Activated B cell treated with CpG ODN at 0.5 μM for 24 hours (primary cell): ENCODE data around the gene STX16. TPM values are rescaled to one million over a fixed set of nuclear protein-coding genes. Genes with fewer than 3 reads are reported as not detected.
A peak's percentile ranks its signal among the peaks of the same experiment; 100 is the strongest.

Experiments used
- ATAC-seq: fragments of 200-7000 bp; cut with Tn5 transposase; one replicate; pipeline ENCODE4 v1.10.0; 2021; ENCODE audit warnings: low read depth, mild to moderate bottlenecking, moderate library complexity
- CTCF ChIA-PET: fragments of 350-600 bp; sonication (Branson Sonifier 250); formaldehyde crosslinking; loops from one replicate; lab custom pipeline; 2021; ENCODE audit warnings: antibody characterized with exemption; lab: Charles Lee
- POLR2A ChIA-PET: fragments of 350-600 bp; sonication (Branson Sonifier 250); formaldehyde crosslinking; loops from one replicate; lab custom pipeline; 2021; ENCODE audit warnings: antibody characterized with exemption; lab: Charles Lee
- DNase-seq: peaks from one replicate; pipeline ENCODE4 v3.0.0; 2022
- H3K27ac Mint-ChIP-seq: one replicate; pipeline ENCODE4 v1.8.0; 2020; ENCODE audit warnings: mixed read lengths
- H3K27me3 Mint-ChIP-seq: one replicate; pipeline ENCODE4 v1.8.0; 2021; ENCODE audit warnings: mixed read lengths
- H3K36me3 Mint-ChIP-seq: one replicate; pipeline ENCODE4 v1.8.0; 2021; ENCODE audit warnings: low read depth, mixed read lengths
- H3K4me1 Mint-ChIP-seq: one replicate; pipeline ENCODE4 v1.8.0; 2021; ENCODE audit warnings: mixed read lengths
- H3K4me3 Mint-ChIP-seq: one replicate; pipeline ENCODE4 v1.8.0; 2020; ENCODE audit warnings: mild to moderate bottlenecking, mixed read lengths
- H3K9me3 Mint-ChIP-seq: one replicate; pipeline ENCODE4 v1.8.0; 2020; ENCODE audit warnings: mixed read lengths
- CTCF ChIP-seq: fragments of 200-600 bp; IDR thresholded peaks from one replicate; pipeline ENCODE4 v1.8.0; 2022; ENCODE audit warnings: antibody characterized with exemption, mild to moderate bottlenecking
- intact Hi-C: fragments of 100-400 bp; cut with micrococcal nuclease; formaldehyde crosslinking; loops from one replicate; pipeline ENCODE4 v1.15.1; 2024
- total RNA-seq: library from RNA; stranded (reverse); gene quantifications from 2 replicates; pipeline ENCODE4 v1.2.3, GENCODE V29; 2022

STX16 gene
- total RNA-seq, 1 donor from 2014 or later: 77.4 TPM

- no peak for ATAC-seq
- Mint-ChIP-seq H3K27ac (no peak overlapping the region), H3K9me3 (no peaks in the 10 kb centered on the region), H3K27me3 (no peaks in the 10 kb centered on the region), H3K36me3 (peaks cover 20% of the 10 kb centered on the region), H3K4me3 (no peak overlapping the region), H3K4me1 (peaks cover 3% of the 10 kb centered on the region)
- no peak for TF ChIP-seq CTCF
- DNase-seq: peak; percentile 8
- ChIA-PET CTCF (no interaction called here), POLR2A (no interaction called here)
- intact Hi-C loops: no loop called here
Measured at GRCh38 chr20:58708246-58708931, 57.3 kb downstream of the STX16 start.

GRCh38 chr20:58709013-58709702 is 58.1 kb downstream of the STX16 start:
- H3K27me3 Mint-ChIP-seq: no peaks in the 10 kb centered on the region
- no peak overlapping the region for H3K27ac Mint-ChIP-seq

GRCh38 chr20:58709703-58710039 is 58.6 kb downstream of the STX16 start:
- Mint-ChIP-seq H3K27me3 (no peaks in the 10 kb centered on the region), H3K4me1 (peaks cover 3% of the 10 kb centered on the region), H3K36me3 (peaks cover 9% of the 10 kb centered on the region), H3K27ac (no peak overlapping the region), H3K9me3 (no peaks in the 10 kb centered on the region), H3K4me3 (no peak overlapping the region)
- no peak for TF ChIP-seq CTCF
- ATAC-seq: no peak
- ChIA-PET CTCF (no interaction called here), POLR2A (no interaction called here)
- intact Hi-C loops: no loop called here
- no peak for DNase-seq

More at GRCh38 chr20:58709013-58709702, 58.1 kb downstream of the STX16 start:
- peaks cover 3% of the 10 kb centered on the region for H3K4me1 Mint-ChIP-seq
- H3K4me3 Mint-ChIP-seq: no peak overlapping the region
- CTCF ChIA-PET: no interaction called here
- POLR2A ChIA-PET: no interaction called here
- intact Hi-C loops: no loop called here
- DNase-seq: no peak
- no peak for TF ChIP-seq CTCF
- no peaks in the 10 kb centered on the region for H3K9me3 Mint-ChIP-seq
- peaks cover 12% of the 10 kb centered on the region for H3K36me3 Mint-ChIP-seq
- ATAC-seq: no peak

GRCh38 chr20:58710481-58711265 is 59.6 kb downstream of the STX16 start:
- ChIA-PET POLR2A (no interaction called here), CTCF (no interaction called here)
- intact Hi-C loops: no loop called here
- no peak for DNase-seq
- no peak for TF ChIP-seq CTCF
- H3K27ac Mint-ChIP-seq: no peak overlapping the region
- no peaks in the 10 kb centered on the region for H3K27me3 Mint-ChIP-seq
- H3K4me3 Mint-ChIP-seq: no peak overlapping the region
- ATAC-seq: no peak
- peaks cover 3% of the 10 kb centered on the region for H3K4me1 Mint-ChIP-seq
- H3K9me3 Mint-ChIP-seq: no peaks in the 10 kb centered on the region
- peaks cover under 1% of the 10 kb centered on the region for H3K36me3 Mint-ChIP-seq
